HG02885 (cell line): ENCODE results near the gene SGCA.
A peak's percentile ranks its signal among the peaks of the same experiment; 100 is the strongest.

Source experiments
- ATAC-seq: cut with Tn5 transposase; IDR thresholded peaks from one replicate; pipeline ENCODE4 v1.9.1; 2021; ENCODE audit warnings: mild to moderate bottlenecking; ENCODE audit not compliant: unreplicated experiment, poor library complexity

SGCA gene

DNA sequence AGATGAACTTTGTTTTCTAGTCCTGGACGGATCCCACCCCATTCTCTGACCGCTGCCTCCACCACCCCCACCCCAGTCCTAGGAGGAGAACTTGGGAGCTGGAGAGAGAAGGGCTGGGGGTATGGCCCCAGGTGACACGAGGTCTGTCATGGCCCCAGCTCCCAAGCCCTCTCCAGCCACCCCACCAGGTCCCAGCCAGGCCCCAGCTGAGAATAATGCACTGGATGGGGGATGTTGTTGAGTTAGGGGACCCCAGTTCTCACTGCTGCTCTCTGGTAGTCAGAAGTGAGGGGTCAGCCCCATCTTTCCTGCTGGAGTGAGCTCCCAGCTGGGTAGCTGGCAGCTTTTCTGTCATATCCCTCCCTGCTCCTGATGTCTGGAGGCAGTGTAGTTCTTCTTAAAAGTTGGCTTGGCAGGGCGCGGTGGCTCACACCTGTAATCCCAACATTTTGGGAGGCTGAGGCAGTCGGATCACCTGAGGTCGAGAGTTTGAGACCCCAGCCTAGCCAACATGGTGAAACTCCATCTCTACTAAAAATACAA lies 40.2 kb downstream of the SGCA start:
- ATAC-seq, result no peak

GRCh38 chr17:50206604-50207293 lies 40.9 kb downstream of the SGCA start:
- no peak for ATAC-seq

DNA sequence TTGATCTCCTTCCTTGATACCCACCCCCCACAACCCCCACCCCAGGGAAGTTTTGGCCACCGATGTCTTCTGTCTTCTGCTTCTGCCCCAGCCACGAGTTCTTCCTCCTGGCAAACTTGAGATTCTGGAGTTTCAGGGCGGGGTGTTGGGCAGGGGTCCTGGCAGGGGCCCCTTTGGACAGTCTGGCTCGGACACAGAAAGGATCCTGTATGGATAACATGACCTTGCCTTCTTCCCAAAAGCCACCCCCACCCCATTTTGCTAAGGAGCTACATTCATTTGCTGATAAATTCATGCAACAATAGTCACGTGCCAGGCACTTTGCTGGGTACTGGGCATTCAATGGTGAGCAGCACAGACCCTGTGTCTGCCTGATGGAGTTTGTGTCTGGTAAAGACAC lies 41.5 kb downstream of the SGCA start:
- no peak for ATAC-seq

DNA sequence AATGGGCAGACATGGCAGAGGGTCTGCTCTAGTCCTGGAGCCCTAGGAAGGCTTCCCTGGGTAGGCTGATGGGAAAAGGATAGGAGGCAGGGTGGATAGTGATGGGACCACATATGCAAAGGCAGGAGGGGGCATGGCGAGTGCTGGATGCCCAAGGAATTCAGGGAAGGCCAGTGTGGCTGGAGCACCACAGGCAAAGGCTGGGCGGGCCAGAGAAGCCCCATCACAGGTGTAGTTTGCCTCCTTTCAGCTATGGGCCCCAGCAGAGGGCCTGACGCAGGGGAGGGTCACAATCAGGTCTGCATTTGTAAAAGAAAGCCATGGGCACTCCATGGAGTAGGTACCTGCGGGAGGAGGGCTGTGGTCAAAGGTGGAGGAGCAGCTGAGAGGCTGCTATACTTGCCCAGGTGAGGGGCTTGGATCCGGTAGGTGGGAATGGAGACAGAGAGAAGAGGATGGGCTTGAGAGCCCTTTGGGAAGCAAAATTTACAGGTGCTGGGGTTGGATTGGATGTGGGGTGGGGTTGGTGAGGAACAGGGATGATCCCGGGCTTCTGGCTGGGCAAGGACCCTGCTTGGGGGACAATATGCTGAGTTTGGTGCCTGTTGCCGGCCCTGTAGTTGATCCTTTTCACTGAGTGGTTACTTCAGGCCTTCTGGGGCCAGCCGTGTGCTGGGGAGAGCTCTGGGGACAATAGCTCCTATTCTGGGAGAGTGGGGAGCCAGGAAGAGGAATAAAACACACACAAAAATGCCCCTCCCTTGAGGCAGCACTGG lies 42.2 kb downstream of the SGCA start:
- ATAC-seq, result no peak

DNA sequence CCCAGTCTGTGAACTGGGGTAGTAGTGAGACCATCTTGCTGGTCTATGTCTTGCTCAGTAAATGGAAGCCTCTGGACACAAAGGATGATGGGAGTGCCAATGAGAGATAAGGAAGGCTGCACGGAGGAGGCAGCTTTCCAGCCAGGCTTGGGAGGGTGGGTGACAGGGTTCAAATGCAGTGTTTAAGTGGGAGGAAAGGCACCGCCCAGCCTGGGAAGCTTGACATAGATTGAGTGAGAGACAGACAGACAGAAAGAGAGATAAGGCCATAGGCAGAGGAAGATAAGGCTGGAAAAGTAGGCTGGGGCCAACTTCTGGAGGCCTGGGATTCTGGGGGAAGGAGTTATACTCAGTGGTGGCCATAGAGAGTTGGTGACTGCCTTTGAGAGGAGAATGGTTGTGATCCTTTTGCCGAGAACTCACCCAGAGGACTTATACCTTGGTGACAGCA lies 42.8 kb downstream of the SGCA start:
- no peak for ATAC-seq

GRCh38 chr17:50209133-50209471 lies 43.3 kb downstream of the SGCA start:
- no peak for ATAC-seq

- ATAC-seq, result no peak
Measured at GRCh38 chr17:50209472-50210239, 43.9 kb downstream of the SGCA start.

DNA sequence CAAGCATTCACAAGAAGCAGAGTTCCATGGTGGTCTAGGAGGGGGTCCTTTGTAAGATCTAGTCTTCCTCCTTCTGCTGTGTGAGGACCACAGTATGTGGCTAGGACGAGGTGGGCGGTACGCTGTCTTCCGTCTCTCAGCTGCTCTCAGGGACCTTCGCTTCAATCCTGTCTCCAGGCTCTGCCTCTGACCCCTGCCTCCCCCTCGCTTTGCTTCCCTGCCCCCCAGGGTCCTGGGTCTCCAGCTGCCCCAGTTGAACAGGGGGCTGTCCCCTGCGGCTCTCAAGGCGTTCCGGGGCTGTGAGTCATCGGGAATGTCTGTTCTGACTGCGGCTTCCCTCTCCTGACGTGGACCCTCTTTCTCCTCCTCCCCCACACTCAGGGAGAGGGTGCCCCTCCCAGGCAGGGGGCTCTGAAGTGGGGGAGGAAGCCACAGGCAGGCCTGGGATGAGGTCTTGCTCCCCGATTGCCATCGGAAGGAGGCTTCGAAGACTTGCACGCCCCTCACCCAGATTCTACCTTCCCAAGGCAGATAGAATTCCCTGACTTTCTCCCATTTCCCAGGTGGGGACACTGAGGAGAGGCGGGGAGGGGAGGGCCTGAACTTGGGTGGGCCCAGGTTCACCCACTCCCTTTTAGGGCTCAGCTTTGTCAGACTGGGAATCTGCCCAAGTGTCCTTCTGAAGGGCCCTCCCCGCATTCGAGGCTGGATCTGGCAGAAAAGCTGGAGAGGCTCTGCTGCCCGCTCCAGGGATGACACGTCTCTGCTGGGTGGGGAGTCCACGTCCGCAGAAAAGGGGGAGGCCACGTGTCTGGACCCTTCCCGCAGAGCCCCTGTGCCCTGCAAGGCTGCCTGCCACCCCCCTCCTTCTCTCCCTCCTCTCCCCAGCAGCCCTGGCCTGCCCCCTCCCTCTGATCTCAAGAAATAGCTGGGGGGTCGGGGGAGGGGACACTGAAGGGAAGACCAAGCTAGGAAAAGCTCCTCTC lies 44.7 kb downstream of the SGCA start:
- ATAC-seq, result no peak

DNA sequence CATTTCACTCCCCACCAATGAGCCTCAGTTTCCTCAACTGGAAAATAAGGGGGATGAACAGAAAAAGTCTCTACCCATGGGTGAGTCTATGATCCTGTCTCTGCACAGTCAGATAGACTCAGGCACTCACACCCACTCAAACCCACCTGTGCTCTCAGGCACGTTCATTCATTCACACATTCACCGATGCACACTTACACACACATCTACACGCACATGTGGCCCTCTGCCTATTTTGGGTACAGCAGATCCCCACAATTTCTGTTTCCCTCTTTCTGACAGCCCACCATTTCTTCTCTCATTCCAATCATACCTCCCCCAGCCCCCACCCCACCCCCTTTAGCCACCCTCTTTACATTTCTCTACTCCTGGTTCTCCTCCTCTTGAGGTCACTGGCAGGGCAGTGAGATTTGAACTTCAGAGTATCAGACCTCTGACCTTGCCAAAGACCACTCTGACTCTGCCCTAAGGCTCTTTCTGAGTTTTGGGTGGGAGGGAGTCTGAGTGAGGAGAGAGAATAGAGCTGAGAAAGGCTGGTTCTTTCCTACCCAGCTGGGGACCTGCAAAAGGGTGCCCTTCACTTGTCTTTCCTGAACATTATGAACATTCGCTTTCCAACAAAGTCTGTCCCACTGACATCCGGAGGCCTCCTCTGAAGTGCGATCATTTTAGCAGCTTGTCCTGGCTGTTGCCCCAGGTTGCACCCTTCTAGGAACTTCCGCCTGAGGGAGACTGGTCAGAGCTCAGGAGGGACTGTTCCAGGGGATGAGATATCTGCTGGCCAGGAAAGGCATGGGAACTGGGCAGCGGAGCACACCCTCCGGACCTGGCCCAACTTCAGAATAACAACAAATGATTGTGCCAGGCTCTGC lies 45.7 kb downstream of the SGCA start:
- ATAC-seq, result no peak

- no peak for ATAC-seq
Measured at GRCh38 chr17:50212121-50212843, 46.5 kb downstream of the SGCA start.

GRCh38 chr17:50213026-50214022 lies 47.5 kb downstream of the SGCA start:
- ATAC-seq, result peak; percentile 83

GRCh38 chr17:50214976-50215760 lies 49.4 kb downstream of the SGCA start:
- no peak for ATAC-seq

GRCh38 chr17:50217591-50217990 lies 51.8 kb downstream of the SGCA start:
- ATAC-seq, result no peak

DNA sequence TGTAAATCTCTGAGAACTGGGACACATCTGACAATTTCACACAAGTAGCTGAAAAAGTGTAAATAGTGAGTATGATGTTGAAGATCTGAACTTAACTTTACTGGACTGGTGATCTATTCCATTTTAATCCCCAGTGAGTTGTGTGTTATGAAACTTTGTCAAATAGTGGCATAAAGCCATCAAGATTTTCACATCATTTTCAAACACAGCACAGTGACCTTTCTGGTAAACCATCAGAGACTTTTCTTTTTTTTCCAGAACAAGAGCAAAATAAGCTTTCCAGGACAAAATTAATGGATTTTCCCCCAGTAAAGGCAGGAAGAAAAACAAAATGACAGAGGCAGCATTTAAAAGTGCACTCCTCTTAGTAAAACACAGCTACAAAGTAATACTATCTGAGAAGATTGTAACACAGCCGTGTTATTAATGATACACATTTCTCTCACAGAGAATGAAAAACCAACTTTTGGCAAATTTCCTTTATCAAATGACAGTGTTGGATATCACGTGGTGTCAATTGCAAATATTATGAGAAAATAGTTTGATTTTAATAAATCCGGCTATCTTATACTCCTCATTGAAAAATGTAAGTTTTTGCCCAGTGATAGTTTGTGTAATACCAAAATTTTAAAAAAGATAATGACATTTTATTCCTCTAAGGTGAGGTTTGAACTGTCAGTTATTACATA lies 52.4 kb downstream of the SGCA start:
- ATAC-seq, result no peak

DNA sequence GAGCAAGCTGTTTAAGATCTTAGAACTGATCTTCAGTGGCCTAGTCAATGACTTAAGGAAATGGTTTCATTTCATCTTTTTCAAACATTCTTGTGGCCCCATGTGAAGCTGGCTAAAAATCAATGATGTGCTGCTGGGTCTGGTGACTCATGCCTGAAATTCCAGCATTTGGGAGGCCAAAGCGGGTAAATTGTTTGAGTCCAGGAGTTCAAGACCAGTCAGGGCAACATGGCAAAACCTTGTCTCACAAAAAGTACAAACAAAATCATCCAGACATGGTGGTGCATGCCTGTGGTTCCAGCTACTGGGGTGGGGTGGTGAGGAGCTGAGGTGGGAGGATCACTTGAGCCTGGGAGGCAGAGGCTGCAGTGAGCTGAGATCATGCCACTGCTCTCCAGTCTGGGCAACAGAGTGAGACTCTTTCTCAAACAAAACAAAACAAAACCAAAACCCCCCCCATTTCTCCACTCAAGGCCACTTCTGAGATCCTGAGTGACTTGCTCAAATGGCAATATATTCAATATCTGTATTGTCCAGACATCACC lies 53.0 kb downstream of the SGCA start:
- no peak for ATAC-seq
